Left ventricle myocardium inferior (tissue), 1 donor: ENCODE data around the gene RNASE9. TPM values are rescaled to one million over a fixed set of nuclear protein-coding genes. Genes with fewer than 3 reads are reported as not detected.
"Not testable (repeated sequence)": the region's sequence is repeated elsewhere in the genome, so short reads cannot be mapped to it uniquely, and the experiment has no call there.

Source experiments
- DNase-seq: peaks from one replicate; pipeline ENCODE4 v3.0.0-alpha.2; 2020
- H3K27ac ChIP-seq: fragments of 200-600 bp; replicated peaks from 2 replicates; pipeline ENCODE4 v1.8.0; 2021
- H3K27me3 ChIP-seq: fragments of 200-600 bp; 2 replicates; pipeline ENCODE4 v1.8.0; 2021; ENCODE audit warnings: low read depth
- H3K36me3 ChIP-seq: fragments of 200-600 bp; 2 replicates; pipeline ENCODE4 v1.8.0; 2021
- H3K4me1 ChIP-seq: fragments of 200-600 bp; 2 replicates; pipeline ENCODE4 v1.8.0; 2021
- H3K4me3 ChIP-seq: fragments of 200-600 bp; 2 replicates; pipeline ENCODE4 v1.8.0; 2021; ENCODE audit warnings: mild to moderate bottlenecking, moderate library complexity
- H3K9me3 ChIP-seq: fragments of 200-600 bp; replicated peaks from 2 replicates; pipeline ENCODE4 v1.8.0; 2021
- CTCF ChIP-seq: fragments of 200-600 bp; IDR thresholded peaks from 2 replicates; pipeline ENCODE4 v1.8.0; 2021; ENCODE audit warnings: antibody characterized with exemption, mild to moderate bottlenecking, borderline replicate concordance
- intact Hi-C: fragments of 100-400 bp; cut with micrococcal nuclease; formaldehyde crosslinking; loops from one replicate; pipeline ENCODE4 v1.11.0; 2022
- total RNA-seq: library from RNA; stranded (reverse); fragmentation: NEBNext Ultra II Directional; extraction: Animal tissue kit (Norgen Biotek cat#: 25700); gene quantifications from one replicate; pipeline ENCODE4 v1.2.1, GENCODE V29; 2021
- donor health status: DM: no; HTN: yes; CAD: no; lungs with severe emphysema.

RNASE9 gene
- total RNA-seq, 1 donor from 2014 or later = not detected

- no peak overlapping the region for H3K27ac ChIP-seq
- H3K4me3 ChIP-seq = no peak overlapping the region
- no peak for TF ChIP-seq CTCF
- intact Hi-C loops = no loop called here
- no peaks in the 10 kb centered on the region for H3K36me3 ChIP-seq
- DNase-seq = no peak
- peaks cover 27% of the 10 kb centered on the region for H3K9me3 ChIP-seq
- H3K4me1 ChIP-seq = no peaks in the 10 kb centered on the region
- no peaks in the 10 kb centered on the region for H3K27me3 ChIP-seq
Observed at GRCh38 chr14:20569066-20569465, 8.2 kb upstream of the RNASE9 start.

GRCh38 chr14:20568393-20568792, 7.5 kb upstream of the RNASE9 start:
- Histone ChIP-seq H3K4me1 (no peaks in the 10 kb centered on the region), H3K4me3 (no peak overlapping the region), H3K9me3 (peaks cover 27% of the 10 kb centered on the region), H3K27ac (no peak overlapping the region), H3K27me3 (no peaks in the 10 kb centered on the region), H3K36me3 (no peaks in the 10 kb centered on the region)
- no peak for DNase-seq
- TF ChIP-seq CTCF = no peak
- intact Hi-C loops = no loop called here

- H3K4me1 ChIP-seq, H3K4me3 ChIP-seq, H3K27ac ChIP-seq, DNase-seq, H3K36me3 ChIP-seq, H3K27me3 ChIP-seq, intact Hi-C loops: not testable (repeated sequence)
- H3K9me3 ChIP-seq = peaks cover 27% of the 10 kb centered on the region
Observed at GRCh38 chr14:20567199-20567598, 6.4 kb upstream of the RNASE9 start.

- no peak for TF ChIP-seq CTCF
- peaks cover 20% of the 10 kb centered on the region for H3K9me3 ChIP-seq
- no peak for DNase-seq
- no peaks in the 10 kb centered on the region for H3K27me3 ChIP-seq
- no peak overlapping the region for H3K27ac ChIP-seq
- intact Hi-C loops = no loop called here
- H3K4me1 ChIP-seq = no peaks in the 10 kb centered on the region
- H3K4me3 ChIP-seq = no peak overlapping the region
- H3K36me3 ChIP-seq = no peaks in the 10 kb centered on the region
Observed at GRCh38 chr14:20564501-20564997, 3.7 kb upstream of the RNASE9 start.

- H3K27ac ChIP-seq = no peak overlapping the region
- no peak overlapping the region for H3K4me3 ChIP-seq
- H3K4me1 ChIP-seq = no peaks in the 10 kb centered on the region
- no peaks in the 10 kb centered on the region for H3K36me3 ChIP-seq
- no peak for TF ChIP-seq CTCF
- DNase-seq = no peak
- no peaks in the 10 kb centered on the region for H3K27me3 ChIP-seq
- intact Hi-C loops = no loop called here
- peaks cover 14% of the 10 kb centered on the region for H3K9me3 ChIP-seq
Observed at GRCh38 chr14:20563971-20564370, 3.1 kb upstream of the RNASE9 start.

- H3K27ac ChIP-seq = no peak overlapping the region
- no peak overlapping the region for H3K4me3 ChIP-seq
- TF ChIP-seq CTCF = no peak
- H3K27me3 ChIP-seq = peaks cover 8% of the 10 kb centered on the region
- H3K4me1 ChIP-seq = no peaks in the 10 kb centered on the region
- no peaks in the 10 kb centered on the region for H3K36me3 ChIP-seq
- DNase-seq = no peak
- H3K9me3 ChIP-seq = no peaks in the 10 kb centered on the region
- intact Hi-C loops = no loop called here
Observed at GRCh38 chr14:20559461-20559904, 1.4 kb downstream of the RNASE9 start.
